GM10266 (cell line): ENCODE data around the gene NPHP3.

Experiments
- DNase-seq: peaks from one replicate; pipeline ENCODE4 v3.0.0; 2012; ENCODE audit errors: extremely low spot score
- CTCF ChIP-seq: IDR thresholded peaks from 2 replicates; pipeline ENCODE4 v1.5.1; 2012; ENCODE audit warnings: mild to moderate bottlenecking, low read depth; ENCODE audit not compliant: control insufficient read depth, insufficient read depth; ENCODE audit errors: missing control alignments

Gene NPHP3

GRCh38 chr3:132735589-132735988, 13.4 kb upstream of the NPHP3 start:
- no peak for DNase-seq
- TF ChIP-seq CTCF: no peak

- peak; percentile 18 for DNase-seq
- peak; percentile 38 for TF ChIP-seq CTCF
Observed at GRCh38 chr3:132730891-132731580, 8.8 kb upstream of the NPHP3 start.

- DNase-seq: peak; percentile 32
- TF ChIP-seq CTCF: peak; percentile 67
Observed at GRCh38 chr3:132726341-132726823, 4.2 kb upstream of the NPHP3 start.

GRCh38 chr3:132723024-132723950, 1.1 kb upstream of the NPHP3 start:
- no peak for DNase-seq
- TF ChIP-seq CTCF: no peak

GRCh38 chr3:132721479-132722164, 587 bp downstream of the NPHP3 start:
- TF ChIP-seq CTCF: no peak
- DNase-seq: no peak

- TF ChIP-seq CTCF: no peak
- no peak for DNase-seq
Observed at GRCh38 chr3:132720228-132720627, 2.0 kb downstream of the NPHP3 start.
